OCI-LY3 (cell line): ENCODE measurements around the gene THRAP3.

Experiments used
- CTCF ChIP-seq: fragments of 200-600, 300-600 bp; sonication (generic); IDR thresholded peaks from 2 replicates; pipeline ENCODE4 v1.5.1; 2014; ENCODE audit warnings: antibody characterized with exemption, low read length, low read depth
- EZH2phosphoT487 ChIP-seq: fragments of 200-600 bp; shearing (Covaris generic); IDR thresholded peaks from 2 replicates; pipeline ENCODE4 v1.6.1; 2018; ENCODE audit warnings: antibody characterized with exemption, mixed run types, low read depth

- TF ChIP-seq EZH2phosphoT487 (no peak), CTCF (no peak)
Measured at GRCh38 chr1:36279789-36280296, 55.6 kb downstream of the THRAP3 start.
